Measurements from ENCODE around the gene CD79A. TPM values are rescaled to one million over a fixed set of nuclear protein-coding genes. Genes with fewer than 3 reads are reported as not detected.

The CD79A gene
- total RNA-seq, 4 donors from 2014 or later: 0.29 to 0.62 TPM; not detected in 2

DNA sequence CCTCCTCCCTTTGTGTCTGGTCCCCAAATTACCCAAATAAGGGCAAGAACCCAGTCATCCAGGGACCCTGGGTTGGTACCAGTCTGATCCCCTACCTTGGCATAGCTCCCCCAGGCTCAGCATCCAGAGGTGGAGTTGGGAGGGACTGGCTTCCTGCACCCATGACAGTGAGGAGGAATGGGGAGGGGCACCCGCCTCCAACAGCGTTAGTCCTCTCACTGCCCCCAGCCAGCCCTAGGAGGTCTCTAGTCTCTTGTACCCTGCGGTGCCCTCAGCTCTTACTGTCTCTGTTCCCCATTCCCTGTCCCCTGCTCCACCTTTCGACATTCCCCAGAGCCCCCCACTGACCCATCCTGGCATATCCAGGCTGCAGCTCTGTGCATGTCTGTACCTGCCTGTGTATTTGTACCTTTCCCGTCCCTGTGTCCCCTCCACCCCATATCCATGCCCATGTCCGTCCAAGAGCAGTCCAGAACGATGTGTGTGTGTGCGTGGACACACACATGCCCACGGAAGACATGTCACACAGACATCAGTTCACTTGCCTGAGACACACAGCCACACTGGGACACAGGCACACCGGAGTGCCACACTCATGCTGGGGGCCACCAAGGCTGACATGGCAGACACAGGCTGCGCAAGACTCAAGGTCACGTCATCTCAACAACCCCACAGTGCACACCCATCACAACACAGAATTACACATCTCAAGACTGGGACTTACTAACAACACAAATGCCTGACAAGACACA is 33.3 kb downstream of the CD79A start:
- intact Hi-C loops (cut with DNase I; ENCODE audit: low total_unique reads): no loop called here
- Histone ChIP-seq H3K9me3 (no peaks in the 10 kb centered on the region), H3K36me3 (no peaks in the 10 kb centered on the region), H3K4me3 (no peak overlapping the region), H3K27me3 (peaks cover 13 to 24% of the 10 kb centered on the region in 2 donors), H3K27ac (no peak overlapping the region), H3K4me1 (no peaks in the 10 kb centered on the region)
- TF ChIP-seq POLR2A (IDR thresholded peaks at IDR 0.05): no peak
- TF ChIP-seq, protein P1, sequence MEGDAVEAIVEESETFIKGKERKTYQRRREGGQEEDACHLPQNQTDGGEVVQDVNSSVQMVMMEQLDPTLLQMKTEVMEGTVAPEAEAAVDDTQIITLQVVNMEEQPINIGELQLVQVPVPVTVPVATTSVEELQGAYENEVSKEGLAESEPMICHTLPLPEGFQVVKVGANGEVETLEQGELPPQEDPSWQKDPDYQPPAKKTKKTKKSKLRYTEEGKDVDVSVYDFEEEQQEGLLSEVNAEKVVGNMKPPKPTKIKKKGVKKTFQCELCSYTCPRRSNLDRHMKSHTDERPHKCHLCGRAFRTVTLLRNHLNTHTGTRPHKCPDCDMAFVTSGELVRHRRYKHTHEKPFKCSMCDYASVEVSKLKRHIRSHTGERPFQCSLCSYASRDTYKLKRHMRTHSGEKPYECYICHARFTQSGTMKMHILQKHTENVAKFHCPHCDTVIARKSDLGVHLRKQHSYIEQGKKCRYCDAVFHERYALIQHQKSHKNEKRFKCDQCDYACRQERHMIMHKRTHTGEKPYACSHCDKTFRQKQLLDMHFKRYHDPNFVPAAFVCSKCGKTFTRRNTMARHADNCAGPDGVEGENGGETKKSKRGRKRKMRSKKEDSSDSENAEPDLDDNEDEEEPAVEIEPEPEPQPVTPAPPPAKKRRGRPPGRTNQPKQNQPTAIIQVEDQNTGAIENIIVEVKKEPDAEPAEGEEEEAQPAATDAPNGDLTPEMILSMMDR (IDR thresholded peaks at IDR 0.05): no peak
- no peak for DNase-seq

DNA sequence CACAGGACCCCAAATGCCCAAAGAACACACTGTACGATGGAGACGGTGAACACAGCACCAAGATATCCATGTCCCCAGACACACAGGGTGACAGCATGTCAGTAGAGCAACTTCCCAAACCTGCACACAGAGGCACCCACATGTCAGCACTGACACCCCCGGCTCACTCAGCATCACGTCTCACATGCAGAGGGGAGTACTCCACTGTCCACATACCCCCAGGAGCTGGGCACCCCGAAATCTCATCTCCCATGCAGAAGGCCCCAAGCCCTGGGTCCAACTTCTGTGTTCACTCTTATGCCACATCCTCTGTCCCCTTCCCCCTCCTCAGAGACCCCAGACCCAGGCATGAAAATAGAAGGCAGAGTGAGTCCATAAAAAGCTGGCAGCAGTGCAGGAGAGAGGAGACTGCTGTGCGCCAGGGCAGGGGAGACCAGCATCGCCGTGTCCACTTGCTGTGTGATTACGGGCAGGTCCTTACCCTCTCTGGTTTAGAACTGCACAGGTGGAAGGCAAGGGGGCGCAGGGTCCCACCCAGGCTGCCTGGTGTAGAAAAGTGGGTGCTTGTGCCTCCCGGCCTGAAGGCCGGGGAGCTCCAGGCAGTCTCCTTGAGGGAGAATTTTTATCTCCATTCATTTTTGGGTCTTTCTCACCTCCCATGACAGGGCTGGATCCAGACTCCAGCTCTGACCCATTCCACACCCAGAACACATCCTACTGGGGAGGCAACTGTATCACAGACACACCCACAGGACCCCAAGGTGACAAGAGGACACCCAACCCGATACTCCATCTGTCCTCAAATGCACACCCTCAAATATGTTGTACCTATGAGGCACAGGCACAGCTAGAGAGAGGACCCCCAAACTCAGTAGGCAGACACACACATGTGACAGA is 34.2 kb downstream of the CD79A start:
- H3K27me3 ChIP-seq: peaks cover 13 to 32% of the 10 kb centered on the region in 2 donors
- no peaks in the 10 kb centered on the region for H3K4me1 ChIP-seq
- H3K4me3 ChIP-seq: no peak overlapping the region
- intact Hi-C loops (cut with DNase I; ENCODE audit: low total_unique reads): no loop called here
- DNase-seq: no peak
- TF ChIP-seq, protein P1 (IDR thresholded peaks at IDR 0.05): no peak
- TF ChIP-seq POLR2A (IDR thresholded peaks at IDR 0.05): no peak
- H3K9me3 ChIP-seq: no peaks in the 10 kb centered on the region
- no peak overlapping the region for H3K27ac ChIP-seq
- H3K36me3 ChIP-seq: no peaks in the 10 kb centered on the region

DNA sequence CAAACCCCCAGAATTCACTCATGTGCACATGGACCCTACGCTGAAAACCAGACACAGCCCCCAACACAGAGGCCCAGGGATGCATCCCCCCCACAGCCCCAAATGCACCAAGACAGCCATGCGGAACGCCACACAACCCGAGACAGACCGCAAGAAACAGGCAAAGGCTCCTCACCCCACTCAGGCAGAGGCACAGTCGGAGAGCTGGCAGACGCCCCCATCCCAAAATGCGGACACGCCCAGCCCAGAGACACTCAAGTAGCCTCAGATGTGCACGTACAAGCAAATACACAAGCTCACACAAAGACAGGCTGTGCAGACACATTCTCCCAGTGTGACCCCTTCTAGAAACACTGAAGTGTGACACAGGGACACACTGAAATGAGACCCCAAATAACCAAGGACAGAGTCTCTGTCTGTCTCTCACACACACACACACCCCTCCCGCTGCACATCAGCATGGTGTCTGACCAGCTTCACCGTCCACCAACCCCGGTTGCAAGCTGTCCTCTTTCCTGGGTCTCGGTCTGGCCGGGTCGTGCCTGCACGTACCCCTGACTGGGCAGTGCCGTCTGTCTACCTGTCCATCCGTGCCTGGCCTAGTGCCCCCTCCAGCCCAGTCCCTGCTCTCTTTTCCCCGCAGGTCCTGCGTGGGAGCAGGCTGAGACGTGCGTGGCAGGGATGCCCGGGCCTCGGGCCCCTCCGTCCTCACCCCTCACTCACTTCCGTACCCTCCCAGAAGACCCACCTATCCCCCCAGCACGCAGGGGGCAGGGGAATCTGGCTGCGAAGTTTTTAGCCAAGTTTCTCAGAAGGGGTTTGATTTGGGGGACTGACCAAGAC is 35.0 kb downstream of the CD79A start:
- DNase-seq: no peak
- no peak overlapping the region for H3K4me3 ChIP-seq
- intact Hi-C loops (cut with DNase I; ENCODE audit: low total_unique reads): no loop called here
- H3K27ac ChIP-seq: no peak overlapping the region
- no peaks in the 10 kb centered on the region for H3K9me3 ChIP-seq
- no peaks in the 10 kb centered on the region for H3K36me3 ChIP-seq
- peaks cover 13 to 33% of the 10 kb centered on the region in 2 donors for H3K27me3 ChIP-seq
- H3K4me1 ChIP-seq: no peaks in the 10 kb centered on the region
- TF ChIP-seq POLR2A (IDR thresholded peaks at IDR 0.05): no peak
- TF ChIP-seq, protein P1 (IDR thresholded peaks at IDR 0.05): no peak

DNA sequence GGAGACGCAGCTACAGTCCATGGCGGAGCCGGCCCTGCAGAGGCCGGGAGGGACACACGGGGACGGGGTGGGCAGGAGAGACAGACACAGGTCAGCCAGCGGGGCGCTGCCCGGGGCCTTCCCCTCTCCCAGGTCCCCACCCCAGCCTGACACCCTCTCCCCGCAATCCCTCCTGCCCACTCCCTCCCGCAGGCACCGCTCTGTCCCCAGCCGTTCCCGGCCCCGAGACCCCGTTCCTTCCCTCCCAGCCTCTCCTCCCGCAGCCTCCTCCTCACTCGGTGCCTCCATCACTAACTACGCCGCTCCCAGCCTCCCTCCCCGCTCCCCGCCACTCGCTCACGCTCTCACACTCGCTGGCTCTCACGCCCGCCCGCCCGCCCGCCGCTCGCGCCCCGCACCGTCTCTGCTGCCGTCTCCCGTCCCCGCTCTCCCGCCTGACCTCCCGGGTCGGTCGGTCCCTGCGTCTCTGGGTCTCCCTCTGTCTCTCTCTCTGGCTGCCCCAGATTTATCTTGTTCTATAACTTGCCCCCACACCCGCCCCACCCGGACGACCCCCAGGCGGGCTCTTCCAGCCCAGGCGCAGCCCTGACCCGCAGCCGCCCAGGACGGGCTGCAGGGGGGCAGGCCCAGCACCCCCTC is 35.9 kb downstream of the CD79A start:
- Histone ChIP-seq H3K9me3 (no peaks in the 10 kb centered on the region), H3K4me3 (no peak overlapping the region), H3K36me3 (no peaks in the 10 kb centered on the region), H3K27ac (no peak overlapping the region), H3K27me3 (peaks cover 13 to 39% of the 10 kb centered on the region in 2 donors), H3K4me1 (no peaks in the 10 kb centered on the region)
- intact Hi-C loops (cut with DNase I; ENCODE audit: low total_unique reads): no loop called here
- DNase-seq: no peak
- TF ChIP-seq, protein P1 (IDR thresholded peaks at IDR 0.05): no peak
- TF ChIP-seq POLR2A (IDR thresholded peaks at IDR 0.05): no peak
